ENCODE results near the gene FKBP5. TPM values are rescaled to one million over a fixed set of nuclear protein-coding genes. Genes with fewer than 3 reads are reported as not detected.

FKBP5 gene
- total RNA-seq, 1 experiment from 2014 or later = 33.9 TPM

DNA sequence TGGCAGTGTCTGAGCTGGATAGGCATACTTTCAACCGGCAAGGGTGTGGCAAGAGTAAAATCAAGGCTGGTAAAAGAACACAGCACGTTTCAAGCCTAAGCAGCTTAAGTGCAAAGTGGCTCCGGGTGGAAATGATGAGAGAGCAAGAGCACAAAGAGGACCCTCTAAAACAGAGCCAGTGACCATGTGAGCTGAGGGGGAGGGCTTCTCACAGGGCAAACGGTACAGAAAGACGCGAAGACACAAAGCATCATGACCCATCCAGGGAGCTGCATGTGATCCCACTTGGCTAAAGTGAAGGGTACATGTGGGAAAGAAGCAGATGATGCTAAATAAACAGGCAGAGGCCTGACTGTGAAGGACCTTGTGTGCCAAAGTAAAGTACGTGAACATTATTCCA is 25.7 kb downstream of the FKBP5 start:
- Histone ChIP-seq H3K4ac (ENCODE audit: low read depth, low read length) (no peak overlapping the region), H3K27ac (ENCODE audit: insufficient read length, low read depth, low read length) (no peak overlapping the region), H3K9me3 (ENCODE audit: control insufficient read depth, low read depth, low read length) (no peaks in the 10 kb centered on the region), H4K20me1 (ENCODE audit: control insufficient read depth, insufficient read depth, insufficient read length) (no peaks in the 10 kb centered on the region), H3K23ac (ENCODE audit: insufficient read length, low read depth, low read length) (no peak overlapping the region), H4K8ac (replicated peaks; ENCODE audit: insufficient read length, low read depth, low read length) (no peak overlapping the region), H3K27me3 (ENCODE audit: insufficient read depth, low read length) (no peaks in the 10 kb centered on the region), H3K23me2 (ENCODE audit: insufficient read length, low read depth, low read length, poor library complexity, severe bottlenecking) (no peaks in the 10 kb centered on the region), H2BK5ac (ENCODE audit: insufficient read length, low read length) (no peak overlapping the region), H3K4me2 (ENCODE audit: insufficient read depth, insufficient read length, low read length) (no peak overlapping the region), H4K5ac (ENCODE audit: insufficient read length, low read depth, low read length) (no peak overlapping the region), H3K9ac (ENCODE audit: extremely low read depth, insufficient read length, low read length) (no peak overlapping the region), H4K91ac (ENCODE audit: insufficient read length, low read depth, low read length) (no peak overlapping the region), H3K18ac (ENCODE audit: insufficient read length, low read depth, low read length) (no peak overlapping the region), H3K4me1 (ENCODE audit: insufficient read depth, low read length) (no peaks in the 10 kb centered on the region), H2AFZ (ENCODE audit: low read length) (no peak overlapping the region), H3T11ph (ENCODE audit: low read length) (no peak overlapping the region), H2AK5ac (ENCODE audit: insufficient read length, low read length) (no peak overlapping the region), H2BK12ac (ENCODE audit: insufficient read length, low read depth, low read length) (no peak overlapping the region), H3K79me2 (ENCODE audit: insufficient read depth, low read length) (peaks cover 2% of the 10 kb centered on the region; the same call in 1 of the 2 replicates), H3K79me1 (ENCODE audit: insufficient read depth, low read depth, low read length, poor library complexity, severe bottlenecking) (no peaks in the 10 kb centered on the region), H2BK20ac (ENCODE audit: low read depth, low read length, poor library complexity, severe bottlenecking) (no peak overlapping the region), H2BK15ac (ENCODE audit: low read depth, low read length) (no peak overlapping the region), H2BK120ac (ENCODE audit: low read depth, low read length, poor library complexity, severe bottlenecking) (no peak overlapping the region), H3K56ac (ENCODE audit: insufficient read length, low read depth, low read length) (no peak overlapping the region), H3K14ac (ENCODE audit: insufficient read depth, low read length) (no peak overlapping the region)
- no peaks in the 10 kb centered on the region for H3K27me3 Mint-ChIP-seq (ENCODE audit: low read depth)
- H3K4me1 Mint-ChIP-seq = peaks cover 0 to under 1% of the 10 kb centered on the region in 2 experiments; a peak in 2 of 4 replicates
- DNase-seq = no peak
- H3K9me3 Mint-ChIP-seq = no peaks in the 10 kb centered on the region
- no CpG with 5 or more reads among the region's 7 CpGs for WGBS (ENCODE audit: extremely low coverage, insufficient read length, low lambda C conversion rate)
- TF ChIP-seq, protein P1, sequence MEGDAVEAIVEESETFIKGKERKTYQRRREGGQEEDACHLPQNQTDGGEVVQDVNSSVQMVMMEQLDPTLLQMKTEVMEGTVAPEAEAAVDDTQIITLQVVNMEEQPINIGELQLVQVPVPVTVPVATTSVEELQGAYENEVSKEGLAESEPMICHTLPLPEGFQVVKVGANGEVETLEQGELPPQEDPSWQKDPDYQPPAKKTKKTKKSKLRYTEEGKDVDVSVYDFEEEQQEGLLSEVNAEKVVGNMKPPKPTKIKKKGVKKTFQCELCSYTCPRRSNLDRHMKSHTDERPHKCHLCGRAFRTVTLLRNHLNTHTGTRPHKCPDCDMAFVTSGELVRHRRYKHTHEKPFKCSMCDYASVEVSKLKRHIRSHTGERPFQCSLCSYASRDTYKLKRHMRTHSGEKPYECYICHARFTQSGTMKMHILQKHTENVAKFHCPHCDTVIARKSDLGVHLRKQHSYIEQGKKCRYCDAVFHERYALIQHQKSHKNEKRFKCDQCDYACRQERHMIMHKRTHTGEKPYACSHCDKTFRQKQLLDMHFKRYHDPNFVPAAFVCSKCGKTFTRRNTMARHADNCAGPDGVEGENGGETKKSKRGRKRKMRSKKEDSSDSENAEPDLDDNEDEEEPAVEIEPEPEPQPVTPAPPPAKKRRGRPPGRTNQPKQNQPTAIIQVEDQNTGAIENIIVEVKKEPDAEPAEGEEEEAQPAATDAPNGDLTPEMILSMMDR (conservative IDR thresholded peaks at IDR 0.05) = no peak
- H3K27ac Mint-ChIP-seq = no peak overlapping the region
- no peak overlapping the region for H3K4me3 Mint-ChIP-seq
- no peaks in the 10 kb centered on the region for H3K36me3 Mint-ChIP-seq (ENCODE audit: insufficient read depth in 1 of 3, low read depth in 3 of 3)
